ENCODE data around the gene AR.

The AR gene

GRCh38 chrX:67730296-67730695, 186.5 kb downstream of the AR start:
- DNase-seq = no peak

GRCh38 chrX:67731061-67731460, 187.2 kb downstream of the AR start:
- no peak for DNase-seq

GRCh38 chrX:67732864-67733263, 189.0 kb downstream of the AR start:
- DNase-seq = no peak

- DNase-seq = no peak
Measured at GRCh38 chrX:67734111-67734753, 190.4 kb downstream of the AR start.

GRCh38 chrX:67749536-67749935, 205.7 kb downstream of the AR start:
- no peak for DNase-seq

GRCh38 chrX:67750694-67751093, 206.9 kb downstream of the AR start:
- DNase-seq = no peak

- no peak for DNase-seq
Measured at GRCh38 chrX:67759018-67759417, 215.2 kb downstream of the AR start.

- DNase-seq = no peak
Measured at GRCh38 chrX:67777148-67777547, 233.3 kb downstream of the AR start.

- DNase-seq = no peak
Measured at GRCh38 chrX:67779099-67779498, 235.3 kb downstream of the AR start.
